Endothelial cell of umbilical vein (primary cell): ENCODE measurements around the gene MGLL. TPM values are rescaled to one million over a fixed set of nuclear protein-coding genes. Genes with fewer than 3 reads are reported as not detected.

ENCODE experiments used
- BruUV-seq: library from RNA; stranded (reverse); fragments of 400-500 nt; replicated peaks from 2 replicates; lab custom pipeline; 2021; lab: Mats Ljungman, UMichigan
- CTCF ChIA-PET: fragments of 300-600, 350-600 bp; sonication (Branson Sonifier 250); formaldehyde crosslinking; loops from one replicate; lab custom pipeline; 2021; ENCODE audit warnings: antibody characterized with exemption, inconsistent platforms; lab: Charles Lee
- POLR2A ChIA-PET: fragments of 300-600, 350-600 bp; sonication (Branson Sonifier 250); formaldehyde crosslinking; loops from one replicate; lab custom pipeline; 2021; ENCODE audit warnings: antibody characterized with exemption, inconsistent platforms; lab: Charles Lee
- DNase-seq: peaks from one replicate; pipeline ENCODE4 v3.0.0-alpha.2; 2011; ENCODE audit warnings: low read depth, low spot score
- FAIRE-seq: peaks from 2 replicates; lab custom pipeline; 2011; peaks lifted over from hg19 to GRCh38; lab: Jason Lieb, UNC
- H2AFZ ChIP-seq: 2 replicates; pipeline ENCODE4 v1.6.0; 2012; ENCODE audit warnings: low read depth, low read length, control low read depth, inconsistent platforms
- H3K27ac ChIP-seq: 2 replicates; pipeline ENCODE4 v1.5.1; 2011; ENCODE audit warnings: low read depth, mild to moderate bottlenecking, control low read depth, low read length, moderate library complexity; ENCODE audit not compliant: insufficient read depth
- H3K27me3 ChIP-seq, 2 experiments: 2 replicates each; pipeline versions ENCODE4 v1.6.0 to v1.6.1; 2011; ENCODE audit warnings: low read length in 2 of 2, mixed read lengths in 1 of 2; ENCODE audit not compliant: control insufficient read depth in 2 of 2, insufficient read depth in 2 of 2
- H3K36me3 ChIP-seq, 2 experiments: 2 replicates in 1 of 2; 3 replicates in 1 of 2; pipeline ENCODE4 v1.5.1; 2011; ENCODE audit warnings: low read length in 2 of 2, mild to moderate bottlenecking in 1 of 2, moderate library complexity in 1 of 2; ENCODE audit not compliant: control insufficient read depth in 2 of 2, insufficient read depth in 2 of 2; ENCODE audit errors: extremely low read depth in 1 of 2
- H3K4me1 ChIP-seq: 3 replicates; pipeline ENCODE4 v1.5.1; 2011; ENCODE audit warnings: mild to moderate bottlenecking, low read length; ENCODE audit not compliant: control insufficient read depth, insufficient read depth; ENCODE audit errors: extremely low read depth
- H3K4me2 ChIP-seq: 2 replicates; pipeline ENCODE4 v1.6.1; 2011; ENCODE audit warnings: low read length, control low read depth, mixed read lengths; ENCODE audit not compliant: insufficient read depth
- H3K4me3 ChIP-seq, 3 experiments: fragments of 200-600 bp in 1 of 3; sonication (generic), shearing (Covaris generic) in 1 of 3; replicated peaks in 1 of 3; 2 replicates each; pipeline ENCODE4 v1.5.1; 2011 to 2016; ENCODE audit warnings: control low read depth in 3 of 3, low read length in 3 of 3, mild to moderate bottlenecking in 2 of 3, inconsistent platforms in 1 of 3, low read depth in 1 of 3, moderate library complexity in 1 of 3; ENCODE audit not compliant: insufficient read depth in 1 of 3
- H3K79me2 ChIP-seq: 2 replicates; pipeline ENCODE4 v1.6.0; 2012; ENCODE audit warnings: low read length, inconsistent platforms; ENCODE audit not compliant: control insufficient read depth, insufficient read depth
- H3K9ac ChIP-seq: replicated peaks from 2 replicates; pipeline ENCODE3; 2011; ENCODE audit warnings: low read length, control low read depth; ENCODE audit not compliant: insufficient read depth; ENCODE audit errors: extremely low read depth
- H3K9me1 ChIP-seq: replicated peaks from 3 replicates; pipeline ENCODE4 v1.6.0; 2011; ENCODE audit warnings: mild to moderate bottlenecking, low read length; ENCODE audit not compliant: control insufficient read depth, insufficient read depth; ENCODE audit errors: extremely low read depth
- H3K9me3 ChIP-seq: replicated peaks from 2 replicates; pipeline ENCODE4 v1.5.1; 2012; ENCODE audit warnings: low read length, inconsistent platforms; ENCODE audit not compliant: control insufficient read depth, insufficient read depth
- H4K20me1 ChIP-seq: replicated peaks from 2 replicates; pipeline ENCODE3; 2011; ENCODE audit warnings: mild to moderate bottlenecking, low read length; ENCODE audit not compliant: control insufficient read depth, insufficient read depth; ENCODE audit errors: extremely low read depth
- CTCF ChIP-seq, 2 donors: IDR thresholded peaks; 1 replicate in 1 of 2; 2 replicates in 1 of 2; pipeline ENCODE4 v1.5.1; 2011; ENCODE audit warnings: low read length in 2 of 2, mild to moderate bottlenecking in 2 of 2, moderate library complexity in 2 of 2, control low read depth in 1 of 2, inconsistent platforms in 1 of 2, low read depth in 1 of 2; ENCODE audit not compliant: insufficient read depth in 1 of 2; ENCODE audit errors: extremely low read depth in 1 of 2
- EZH2 ChIP-seq: IDR thresholded peaks from 2 replicates; pipeline ENCODE4 v1.6.1; 2012; ENCODE audit warnings: borderline replicate concordance, low read depth, mild to moderate bottlenecking, moderate library complexity, low read length, inconsistent platforms; ENCODE audit not compliant: severe bottlenecking
- FOS ChIP-seq: IDR thresholded peaks from 2 replicates; pipeline ENCODE4 v1.6.1; 2011; ENCODE audit warnings: mild to moderate bottlenecking, low read length, moderate library complexity, borderline replicate concordance; ENCODE audit not compliant: insufficient read depth
- GATA2 ChIP-seq: IDR thresholded peaks from 2 replicates; pipeline ENCODE4 v1.7.0; 2011; ENCODE audit warnings: low read depth, mild to moderate bottlenecking, moderate library complexity, mixed read lengths, low read length; ENCODE audit not compliant: insufficient read length, insufficient read depth
- JUN ChIP-seq: IDR thresholded peaks from 2 replicates; pipeline ENCODE4 v1.6.1; 2011; ENCODE audit warnings: borderline replicate concordance, low read depth; ENCODE audit not compliant: insufficient read length, insufficient read depth
- MAX ChIP-seq: IDR thresholded peaks from 2 replicates; pipeline ENCODE4 v1.6.1; 2011; ENCODE audit not compliant: insufficient read depth, insufficient read length
- MYC ChIP-seq: IDR thresholded peaks from one replicate; pipeline ENCODE4 v1.6.1; 2011; ENCODE audit warnings: mild to moderate bottlenecking, low read depth, low read length
- POLR2A ChIP-seq: IDR thresholded peaks from 2 replicates; pipeline ENCODE4 v1.6.1; 2012; ENCODE audit warnings: low read depth, mild to moderate bottlenecking, control low read depth, low read length
- POLR2AphosphoS5 ChIP-seq: IDR thresholded peaks from 2 replicates; pipeline ENCODE4 v1.6.1; 2012; ENCODE audit warnings: low read depth, mild to moderate bottlenecking, control low read depth, low read length, moderate library complexity; ENCODE audit not compliant: insufficient read depth
- dilution Hi-C: fragments of 300-500 bp; cut with MboI; formaldehyde crosslinking; loops from one replicate; pipeline ENCODE4 v1.15.0; 2019; ENCODE audit warnings: low sequenced_read_pairs; ENCODE audit not compliant: extremely low pct_ligation_motif_present
- intact Hi-C: fragments of 100-400 bp; cut with micrococcal nuclease; formaldehyde crosslinking; loops from one replicate; pipeline ENCODE4 v1.10.0; 2022
- polyA plus RNA-seq, 4 experiments: library from polyadenylated mRNA; depleted of rRNA in 3 of 4; stranded (reverse) in 3 of 4; unstranded in 1 of 4; fragments of >200 nt; gene quantifications; 2 replicates each; pipeline versions ENCODE4 v1.2.1 to v1.2.3, GENCODE V29; 2011 to 2012; ENCODE audit warnings: missing spikeins in 1 of 4
- total RNA-seq: library from RNA; stranded (reverse); gene quantifications from 2 replicates; pipeline ENCODE4 v1.2.3, GENCODE V29; 2021

The MGLL gene
- total and polyA plus RNA-seq, 2 donors (not counting 3 experiments of a cell fraction or from before 2014, with no cell fraction given), result 30.7 to 60.2 TPM

DNA sequence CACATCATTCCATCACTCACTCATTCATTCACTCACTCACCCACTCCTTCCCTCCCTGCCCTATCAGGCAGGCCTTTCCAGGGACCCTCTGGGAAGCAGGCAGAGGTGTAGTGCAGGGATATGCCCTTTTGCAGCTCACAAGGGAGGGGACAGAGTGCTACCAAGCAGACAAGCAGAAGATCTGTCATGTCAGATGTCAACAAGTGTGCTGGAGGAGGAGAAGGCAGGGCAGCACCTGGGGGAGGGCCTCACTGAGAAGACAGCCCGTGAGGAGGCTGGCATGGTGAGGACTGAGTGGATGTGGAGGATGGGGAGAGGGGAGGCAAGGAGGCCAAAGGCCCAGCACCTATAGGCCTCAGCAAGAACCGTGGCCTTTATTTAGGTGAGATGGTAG lies 134.3 kb downstream of the MGLL start:
- Histone ChIP-seq H3K4me3 (no peak overlapping the region), H3K4me1 (no peaks in the 10 kb centered on the region), H3K9me3 (no peaks in the 10 kb centered on the region), H4K20me1 (no peaks in the 10 kb centered on the region), H2AFZ (no peak overlapping the region), H3K9me1 (no peaks in the 10 kb centered on the region), H3K9ac (no peak overlapping the region), H3K36me3 (no peaks in the 10 kb centered on the region), H3K27ac (no peak overlapping the region), H3K27me3 (no peaks in the 10 kb centered on the region), H3K4me2 (no peak overlapping the region), H3K79me2 (no peaks in the 10 kb centered on the region)
- TF ChIP-seq EZH2 (no peak), MAX (no peak), FOS (no peak), MYC (no peak), CTCF (IDR thresholded peaks at IDR 0.05; ENCODE audit: extremely low read depth in 1 of 2, insufficient read depth in 1 of 2, low read depth in 1 of 2, low read length in 2 of 2) (no peak), POLR2AphosphoS5 (no peak), POLR2A (no peak), GATA2 (no peak), JUN (no peak)
- intact Hi-C loops (no loop called here), dilution Hi-C loops (no loop called here)
- ChIA-PET POLR2A (no interaction called here), CTCF (interaction anchor here (1.5 kb wide), 1 partner anchor 9 kb away, joined by 4 read pairs; no protein-coding TSS in a partner anchor)
- BruUV-seq, result no TSS peak
- FAIRE-seq (no peak), DNase-seq (no peak)
